ENCODE measurements around the gene QKI. TPM values are rescaled to one million over a fixed set of nuclear protein-coding genes. Genes with fewer than 3 reads are reported as not detected.

Gene QKI
- total RNA-seq, 1 donor from 2014 or later, result 204 TPM

- peak overlapping the region; percentile 21 for H3K27ac Mint-ChIP-seq (ENCODE audit: unreplicated experiment)
These were observed 123.8 kb downstream of the QKI start for GRCh38 chr6:163538331-163538730.

GRCh38 chr6:163539101-163539762 lies 124.7 kb downstream of the QKI start:
- Histone ChIP-seq H4K20me1 (ENCODE audit: insufficient read depth, low read length) (peaks cover 54% of the 10 kb centered on the region), H3K4me2 (ENCODE audit: low read length) (no peak overlapping the region), H3K9ac (ENCODE audit: low read length) (no peak overlapping the region), H3K27ac (ENCODE audit: low read depth, low read length) (no peak overlapping the region), H2AFZ (ENCODE audit: low read depth, low read length) (no peak overlapping the region), H3K36me3 (ENCODE audit: insufficient read depth, low read length) (peaks cover 3% of the 10 kb centered on the region), H3K79me2 (ENCODE audit: insufficient read depth, low read length) (peaks cover 97% of the 10 kb centered on the region), H3K4me1 (ENCODE audit: insufficient read depth, low read length) (peaks cover 3% of the 10 kb centered on the region), H3K27me3 (ENCODE audit: insufficient read depth, low read length) (no peaks in the 10 kb centered on the region), H3K9me3 (ENCODE audit: insufficient read depth, low read depth, low read length) (no peaks in the 10 kb centered on the region), H3K4me3 (ENCODE audit: insufficient read depth, low read depth, low read length) (no peak overlapping the region)
- FAIRE-seq (no peak), DNase-seq (ENCODE audit: low read depth) (no peak)
- Mint-ChIP-seq H3K27me3 (ENCODE audit: low read depth, unreplicated experiment) (no peaks in the 10 kb centered on the region), H3K4me1 (ENCODE audit: low read depth, unreplicated experiment) (peaks cover 12% of the 10 kb centered on the region), H3K27ac (ENCODE audit: unreplicated experiment) (no peak overlapping the region), H3K4me3 (ENCODE audit: unreplicated experiment) (no peak overlapping the region), H3K9me3 (ENCODE audit: unreplicated experiment) (no peaks in the 10 kb centered on the region), H3K36me3 (ENCODE audit: low read depth, unreplicated experiment) (peaks cover 19% of the 10 kb centered on the region)
- no peak for TF ChIP-seq CTCF (IDR thresholded peaks at IDR 0.05; ENCODE audit: insufficient read depth, low read depth, low read length)
- TF ChIP-seq EZH2 (IDR thresholded peaks at IDR 0.05; ENCODE audit: insufficient read depth, low read length), result no peak

More at GRCh38 chr6:163538331-163538730, 123.8 kb downstream of the QKI start:
- peaks cover 97% of the 10 kb centered on the region for H3K79me2 ChIP-seq (ENCODE audit: insufficient read depth, low read length)
- no peak overlapping the region for H3K4me3 ChIP-seq (ENCODE audit: insufficient read depth, low read depth, low read length)
- no peak overlapping the region for H3K4me3 Mint-ChIP-seq (ENCODE audit: unreplicated experiment)
- no peak for DNase-seq (ENCODE audit: low read depth)
- no peak for TF ChIP-seq EZH2 (IDR thresholded peaks at IDR 0.05; ENCODE audit: insufficient read depth, low read length)
- no peak for TF ChIP-seq CTCF (IDR thresholded peaks at IDR 0.05; ENCODE audit: insufficient read depth, low read depth, low read length)
- no peaks in the 10 kb centered on the region for H3K27me3 ChIP-seq (ENCODE audit: insufficient read depth, low read length)
- H4K20me1 ChIP-seq (ENCODE audit: insufficient read depth, low read length), result peaks cover 48% of the 10 kb centered on the region
- FAIRE-seq, result no peak
- H3K27me3 Mint-ChIP-seq (ENCODE audit: low read depth, unreplicated experiment), result no peaks in the 10 kb centered on the region
- H3K4me1 ChIP-seq (ENCODE audit: insufficient read depth, low read length), result peaks cover 10% of the 10 kb centered on the region
- H3K4me2 ChIP-seq (ENCODE audit: low read length), result no peak overlapping the region
- peaks cover 19% of the 10 kb centered on the region for H3K36me3 Mint-ChIP-seq (ENCODE audit: low read depth, unreplicated experiment)
- H3K4me1 Mint-ChIP-seq (ENCODE audit: low read depth, unreplicated experiment), result peaks cover 20% of the 10 kb centered on the region
- no peaks in the 10 kb centered on the region for H3K9me3 ChIP-seq (ENCODE audit: insufficient read depth, low read depth, low read length)
- H3K36me3 ChIP-seq (ENCODE audit: insufficient read depth, low read length), result peaks cover 3% of the 10 kb centered on the region
- H3K27ac ChIP-seq (ENCODE audit: low read depth, low read length), result no peak overlapping the region
- no peak overlapping the region for H2AFZ ChIP-seq (ENCODE audit: low read depth, low read length)
- H3K9ac ChIP-seq (ENCODE audit: low read length), result no peak overlapping the region
- H3K9me3 Mint-ChIP-seq (ENCODE audit: unreplicated experiment), result no peaks in the 10 kb centered on the region

GRCh38 chr6:163543321-163543720 lies 128.8 kb downstream of the QKI start:
- H2AFZ ChIP-seq (ENCODE audit: low read depth, low read length), result no peak overlapping the region
- Mint-ChIP-seq H3K4me3 (ENCODE audit: unreplicated experiment) (no peak overlapping the region), H3K27ac (ENCODE audit: unreplicated experiment) (no peak overlapping the region), H3K36me3 (ENCODE audit: low read depth, unreplicated experiment) (peaks cover 4% of the 10 kb centered on the region), H3K27me3 (ENCODE audit: low read depth, unreplicated experiment) (no peaks in the 10 kb centered on the region), H3K9me3 (ENCODE audit: unreplicated experiment) (no peaks in the 10 kb centered on the region), H3K4me1 (ENCODE audit: low read depth, unreplicated experiment) (peaks cover 14% of the 10 kb centered on the region)
- no peak overlapping the region for H3K4me3 ChIP-seq (ENCODE audit: insufficient read depth, low read depth, low read length)
- no peaks in the 10 kb centered on the region for H3K36me3 ChIP-seq (ENCODE audit: insufficient read depth, low read length)
- no peak overlapping the region for H3K4me2 ChIP-seq (ENCODE audit: low read length)
- FAIRE-seq (no peak), DNase-seq (ENCODE audit: low read depth) (no peak)
- peaks cover 95% of the 10 kb centered on the region for H3K79me2 ChIP-seq (ENCODE audit: insufficient read depth, low read length)
- no peak overlapping the region for H3K9ac ChIP-seq (ENCODE audit: low read length)
- H3K27ac ChIP-seq (ENCODE audit: low read depth, low read length), result no peak overlapping the region
- peaks cover 53% of the 10 kb centered on the region for H4K20me1 ChIP-seq (ENCODE audit: insufficient read depth, low read length)
- no peaks in the 10 kb centered on the region for H3K27me3 ChIP-seq (ENCODE audit: insufficient read depth, low read length)
- H3K9me3 ChIP-seq (ENCODE audit: insufficient read depth, low read depth, low read length), result no peaks in the 10 kb centered on the region
- TF ChIP-seq EZH2 (IDR thresholded peaks at IDR 0.05; ENCODE audit: insufficient read depth, low read length) (no peak), CTCF (IDR thresholded peaks at IDR 0.05; ENCODE audit: insufficient read depth, low read depth, low read length) (no peak)
- H3K4me1 ChIP-seq (ENCODE audit: insufficient read depth, low read length), result no peaks in the 10 kb centered on the region
